Left lung (tissue), 10 donors: ENCODE data around the gene CABP4. TPM values are rescaled to one million over a fixed set of nuclear protein-coding genes. Genes with fewer than 3 reads are reported as not detected.

Source experiments
- ATAC-seq: fragments of 200-7000 bp; cut with Tn5 transposase; one replicate; pipeline ENCODE4 v1.9.1; 2020; ENCODE audit warnings: moderate library complexity
- DNase-seq, 4 donors: peaks; one replicate each; pipeline ENCODE4 v3.0.0-alpha.2; 2013 to 2020
- H3K27ac ChIP-seq, 2 donors: fragments of 200-600 bp; sonication (generic) in 1 of 2; one replicate each; pipeline versions ENCODE4 v1.5.0 to v1.8.0; 2020 to 2021
- H3K27me3 ChIP-seq, 2 donors: fragments of 200-600 bp; sonication (generic) in 1 of 2; one replicate each; pipeline versions ENCODE4 v1.5.0 to v1.8.0; 2020 to 2021
- H3K36me3 ChIP-seq, 2 donors: fragments of 200-600 bp; sonication (generic) in 1 of 2; one replicate each; pipeline versions ENCODE4 v1.5.0 to v1.8.0; 2020 to 2021
- H3K4me1 ChIP-seq, 2 donors: fragments of 200-600 bp; one replicate each; pipeline ENCODE4 v1.8.0; 2021
- H3K4me3 ChIP-seq, 2 donors: fragments of 200-600 bp; sonication (generic) in 1 of 2; one replicate each; pipeline versions ENCODE4 v1.5.0 to v1.8.0; 2020 to 2021; ENCODE audit warnings: mild to moderate bottlenecking in 1 of 2
- H3K9me3 ChIP-seq, 2 donors: fragments of 200-600 bp; sonication (generic) in 1 of 2; one replicate each; pipeline versions ENCODE4 v1.5.0 to v1.8.0; 2020 to 2021
- intact Hi-C, 2 donors: fragments of 100-400 bp; cut with DNase I; formaldehyde crosslinking; loops; one replicate each; pipeline versions ENCODE4 v1.11.2 to v1.14.2; 2022
- polyA plus RNA-seq, 6 donors: library from polyadenylated mRNA; unstranded; fragments of 120-200 nt; gene quantifications; one replicate each; pipeline ENCODE4 v1.2.1, GENCODE V29; 2013; ENCODE audit not compliant: insufficient read length in 6 of 6
- total RNA-seq, 2 donors: library from RNA; stranded (reverse); fragmentation: NEBNext Ultra II Directional; extraction: Animal tissue kit (Norgen Biotek cat#: 25700); gene quantifications; one replicate each; pipeline ENCODE4 v1.2.1, GENCODE V29; 2021
- TF ChIP-seq, protein P1 (sequence below), 2 donors: fragments of 200-600 bp; sonication (generic) in 1 of 2; IDR thresholded peaks; one replicate each; pipeline versions ENCODE4 v1.5.0 to v1.8.0; 2021; ENCODE audit warnings: antibody characterized with exemption in 2 of 2
- donor health status: DM: no; HTN: yes; CAD: no.
- donor health status: DM: no; HTN: no; CAD: no.

Gene CABP4
- total and polyA plus RNA-seq, 8 donors: 1.4 to 2.8 (median 2.2) TPM

DNA sequence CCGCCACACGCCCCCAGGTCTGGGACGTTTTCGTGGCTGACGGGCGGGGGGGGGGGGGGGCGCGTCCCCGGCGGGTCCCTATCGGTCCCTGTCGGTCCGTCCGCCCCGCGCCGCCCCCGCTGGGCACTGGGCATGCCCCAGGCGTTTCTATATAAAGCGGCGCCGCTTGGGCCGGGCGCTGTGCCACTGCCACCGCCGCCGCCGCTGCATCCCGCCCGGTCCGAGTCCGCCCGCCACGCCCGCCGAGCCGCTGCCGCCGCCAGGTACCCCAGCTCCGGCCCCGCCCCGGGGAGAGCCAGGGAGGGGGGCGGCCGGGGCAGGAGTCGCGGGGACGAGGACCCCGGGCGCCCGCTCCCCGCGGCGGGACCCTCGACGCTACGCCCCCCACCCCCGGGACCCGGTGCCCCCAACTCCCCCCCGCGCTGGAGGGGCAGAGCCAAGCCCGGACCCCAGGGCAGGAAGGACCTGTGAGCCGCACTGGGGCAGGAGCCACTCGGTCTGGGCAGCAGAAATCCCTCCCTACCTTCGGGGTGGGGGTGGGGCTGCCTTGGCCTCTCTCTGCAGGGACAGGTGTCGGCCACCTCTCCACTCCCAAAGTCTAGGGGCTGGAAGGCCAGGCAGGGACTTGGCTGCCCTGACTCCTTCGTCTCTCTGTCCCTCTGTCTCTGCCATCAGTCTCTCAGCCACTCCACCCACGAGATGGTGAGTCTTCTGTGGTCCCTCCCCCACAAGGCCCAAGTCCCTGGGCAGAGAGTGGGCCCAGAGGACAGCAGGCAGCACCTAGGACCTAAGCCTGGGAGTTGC is 39.5 kb upstream of the CABP4 start, which contains the start of gene CARNS1:
Gene CARNS1 (plus strand): TSS at position 178 of the 804 bp plus-strand sequence. CDS start 522 bp downstream, at position 700.
- peaks cover 16 to 51% of the 10 kb centered on the region in 2 donors for H3K4me1 ChIP-seq
- ATAC-seq (peak; percentile 4), DNase-seq (peak in 1 of 4 donors; percentile 80)
- no peak within 1 kb of the TSS for H3K4me3 ChIP-seq
- H3K9me3 ChIP-seq: no peaks in the 10 kb centered on the region
- TF ChIP-seq, protein P1, sequence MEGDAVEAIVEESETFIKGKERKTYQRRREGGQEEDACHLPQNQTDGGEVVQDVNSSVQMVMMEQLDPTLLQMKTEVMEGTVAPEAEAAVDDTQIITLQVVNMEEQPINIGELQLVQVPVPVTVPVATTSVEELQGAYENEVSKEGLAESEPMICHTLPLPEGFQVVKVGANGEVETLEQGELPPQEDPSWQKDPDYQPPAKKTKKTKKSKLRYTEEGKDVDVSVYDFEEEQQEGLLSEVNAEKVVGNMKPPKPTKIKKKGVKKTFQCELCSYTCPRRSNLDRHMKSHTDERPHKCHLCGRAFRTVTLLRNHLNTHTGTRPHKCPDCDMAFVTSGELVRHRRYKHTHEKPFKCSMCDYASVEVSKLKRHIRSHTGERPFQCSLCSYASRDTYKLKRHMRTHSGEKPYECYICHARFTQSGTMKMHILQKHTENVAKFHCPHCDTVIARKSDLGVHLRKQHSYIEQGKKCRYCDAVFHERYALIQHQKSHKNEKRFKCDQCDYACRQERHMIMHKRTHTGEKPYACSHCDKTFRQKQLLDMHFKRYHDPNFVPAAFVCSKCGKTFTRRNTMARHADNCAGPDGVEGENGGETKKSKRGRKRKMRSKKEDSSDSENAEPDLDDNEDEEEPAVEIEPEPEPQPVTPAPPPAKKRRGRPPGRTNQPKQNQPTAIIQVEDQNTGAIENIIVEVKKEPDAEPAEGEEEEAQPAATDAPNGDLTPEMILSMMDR (IDR thresholded peaks at IDR 0.05): no peak
- no peak within 1 kb of the TSS for H3K27ac ChIP-seq
- no peaks in the 10 kb centered on the region for H3K36me3 ChIP-seq
- peaks cover 0 to 40% of the 10 kb centered on the region in 2 donors for H3K27me3 ChIP-seq
- intact Hi-C loops: no loop called here

DNA sequence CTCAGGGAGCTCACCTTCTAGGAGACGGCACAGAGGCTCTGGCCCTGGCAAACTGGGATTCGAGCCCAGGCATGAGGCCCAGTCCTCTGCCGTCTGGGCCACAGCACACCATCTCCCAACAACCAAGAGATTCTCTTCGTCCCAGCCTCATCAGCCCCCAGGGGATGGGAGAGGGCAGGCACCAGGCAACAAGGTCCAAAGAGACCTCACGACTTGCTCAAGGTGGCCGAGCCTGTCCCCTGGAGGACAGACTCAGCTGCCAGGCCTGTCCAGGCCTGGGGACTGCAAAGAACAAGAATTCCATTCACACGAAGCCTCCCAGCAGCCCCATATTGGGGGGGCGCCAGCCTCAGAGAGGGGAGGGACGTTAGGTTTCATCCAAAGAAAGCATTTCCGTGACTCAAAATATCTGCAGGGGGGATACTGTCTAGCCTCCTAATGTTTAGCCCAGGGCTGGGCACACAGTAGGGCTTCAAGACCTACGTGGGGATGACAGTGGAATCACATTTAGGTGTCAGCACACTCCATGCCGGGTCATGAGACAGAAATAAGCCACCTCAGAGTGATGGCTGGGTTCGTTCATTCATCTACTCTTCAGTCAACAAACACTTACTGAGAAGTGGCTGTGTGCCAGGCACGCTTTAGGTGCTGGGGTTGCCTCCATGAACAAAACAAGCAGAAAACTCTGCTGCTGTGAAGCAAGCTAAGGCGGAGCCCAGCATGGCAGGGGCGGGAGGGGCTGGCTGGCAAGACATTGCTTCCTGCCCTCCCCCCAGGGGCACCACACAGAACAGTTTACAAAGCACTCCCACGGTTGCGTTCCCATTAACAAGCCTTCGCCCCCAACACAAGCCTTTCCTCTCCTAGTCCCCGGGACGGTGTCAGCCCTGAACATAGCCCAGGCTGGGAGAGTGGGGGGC is 38.5 kb upstream of the CABP4 start:
- intact Hi-C loops: no loop called here
- peak overlapping the region in 1 of 2 donors; percentile 8 for H3K27ac ChIP-seq
- H3K4me3 ChIP-seq: no peak overlapping the region
- H3K9me3 ChIP-seq: no peaks in the 10 kb centered on the region
- peaks cover 16 to 56% of the 10 kb centered on the region in 2 donors for H3K4me1 ChIP-seq
- TF ChIP-seq, protein P1 (IDR thresholded peaks at IDR 0.05): no peak
- ATAC-seq: no peak
- H3K27me3 ChIP-seq: peaks cover 0 to 37% of the 10 kb centered on the region in 2 donors
- no peaks in the 10 kb centered on the region for H3K36me3 ChIP-seq
- DNase-seq: peak in 1 of 4 donors; percentile 68

DNA sequence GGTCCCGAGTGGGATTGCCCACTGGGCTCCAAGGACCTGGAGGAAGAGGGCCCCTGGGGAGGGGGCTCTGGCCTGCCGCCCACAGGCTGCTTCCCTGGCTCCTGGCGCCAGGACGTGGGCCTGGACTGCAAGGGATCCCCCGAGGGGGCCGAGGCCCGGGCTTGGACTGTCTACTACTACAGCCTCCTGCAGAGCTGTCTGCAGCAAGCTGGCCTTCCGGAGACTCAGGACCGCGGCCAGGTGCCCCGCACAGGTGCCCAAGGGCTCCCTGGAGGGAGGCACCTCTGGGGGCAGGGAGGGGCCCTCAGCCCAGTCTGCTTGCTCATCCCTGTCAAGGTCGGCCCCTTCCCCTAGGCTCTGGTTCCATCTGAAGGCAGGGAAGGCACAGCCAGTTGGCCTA is 37.7 kb upstream of the CABP4 start:
- Histone ChIP-seq H3K36me3 (no peaks in the 10 kb centered on the region), H3K4me1 (peaks cover 16 to 56% of the 10 kb centered on the region in 2 donors), H3K9me3 (no peaks in the 10 kb centered on the region), H3K27ac (peak overlapping the region in 1 of 2 donors; percentile 8), H3K4me3 (no peak overlapping the region), H3K27me3 (peaks cover 0 to 37% of the 10 kb centered on the region in 2 donors)
- TF ChIP-seq, protein P1 (IDR thresholded peaks at IDR 0.05): no peak
- DNase-seq: no peak
- intact Hi-C loops: no loop called here
- no peak for ATAC-seq

DNA sequence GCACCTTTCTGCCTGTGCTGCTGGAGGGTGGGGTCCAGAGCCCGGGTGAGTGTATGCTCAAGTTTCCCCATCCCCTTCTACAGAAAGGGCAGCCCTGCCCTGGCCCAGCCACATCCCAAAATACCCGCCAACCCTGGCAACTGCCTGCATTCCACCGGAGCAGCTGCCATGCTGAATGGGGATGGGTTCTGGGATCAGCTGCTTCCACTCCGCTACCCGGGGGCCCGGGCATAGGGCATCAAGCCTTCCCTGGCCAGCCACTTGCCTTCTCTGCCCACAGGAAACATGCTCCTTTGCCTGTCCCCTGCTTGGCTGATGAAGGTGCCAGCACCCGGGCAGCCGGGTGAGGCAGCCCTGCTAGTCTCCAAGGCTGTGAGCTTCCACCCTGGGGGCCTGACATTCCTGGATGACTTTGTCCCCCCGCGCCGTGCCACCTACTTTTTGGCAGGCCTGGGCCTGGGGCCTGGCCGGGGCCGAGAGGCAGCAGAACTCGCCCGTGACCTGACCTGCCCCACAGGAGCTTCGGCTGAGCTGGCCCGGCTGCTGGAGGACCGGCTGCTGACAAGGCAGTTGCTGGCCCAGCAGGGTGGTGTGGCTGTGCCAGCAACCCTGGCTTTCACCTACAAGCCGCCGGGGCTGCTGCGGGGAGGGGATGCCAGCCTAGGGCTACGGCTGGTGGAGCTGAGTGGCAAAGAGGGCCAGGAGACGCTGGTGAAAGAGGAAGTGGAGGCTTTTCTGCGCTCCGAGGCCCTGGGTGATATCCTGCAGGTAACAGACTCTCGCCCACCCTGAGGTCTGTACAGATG is 36.5 kb upstream of the CABP4 start:
- Histone ChIP-seq H3K4me3 (no peak overlapping the region), H3K36me3 (no peaks in the 10 kb centered on the region), H3K27me3 (peaks cover 0 to 37% of the 10 kb centered on the region in 2 donors), H3K9me3 (no peaks in the 10 kb centered on the region), H3K27ac (no peak overlapping the region), H3K4me1 (peaks cover 16 to 56% of the 10 kb centered on the region in 2 donors)
- no peak for ATAC-seq
- DNase-seq: peak in 1 of 4 donors; percentile 83
- intact Hi-C loops: no loop called here
- TF ChIP-seq, protein P1 (IDR thresholded peaks at IDR 0.05): no peak
